ENCODE results near the gene SLC13A2. TPM values are rescaled to one million over a fixed set of nuclear protein-coding genes. Genes with fewer than 3 reads are reported as not detected.

SLC13A2 gene
- total RNA-seq, 1 experiment from 2014 or later = not detected

GRCh38 chr17:28477928-28478327 lies 4.5 kb downstream of the SLC13A2 start:
- Histone ChIP-seq H3K36me3 (ENCODE audit: control insufficient read depth, insufficient read depth, low read length) (no peaks in the 10 kb centered on the region), H3K9me3 (ENCODE audit: control insufficient read depth, insufficient read depth, low read depth, low read length) (no peaks in the 10 kb centered on the region), H3K4me1 (ENCODE audit: control insufficient read depth, insufficient read depth, low read length) (no peaks in the 10 kb centered on the region), H3K4me3 (ENCODE audit: low read depth in 2 of 2, low read length in 2 of 2) (no peak overlapping the region), H3K27me3 (ENCODE audit: control insufficient read depth, insufficient read depth, low read length) (no peaks in the 10 kb centered on the region), H3K27ac (ENCODE audit: low read length) (no peak overlapping the region)
- DNase-seq (ENCODE audit: low read depth, low spot score) = no peak
- POLR2A ChIA-PET = interaction anchor here (0.5 kb wide), 1 partner anchor 9 kb away, joined by 3 read pairs; no protein-coding TSS in a partner anchor
- intact Hi-C loops (cut with micrococcal nuclease; ENCODE audit: unreplicated experiment) (no loop called here), in situ Hi-C loops (cut with HindIII; ENCODE audit: low pct_unique_long_range_greater_than_20kb, low sequenced_read_pairs) (no loop called here)
- BruUV-seq (replicated peaks) = no TSS peak
- TF ChIP-seq SIN3A (IDR thresholded peaks at IDR 0.05; ENCODE audit: borderline replicate concordance, insufficient read depth, low read depth, low read length) = no peak
- no peak for TF ChIP-seq CTCF (IDR thresholded peaks at IDR 0.05)
- no peak for TF ChIP-seq REST (IDR thresholded peaks at IDR 0.05; ENCODE audit: insufficient read depth in 1 of 2, low read depth in 2 of 2, low read length in 1 of 2)
- no peak for TF ChIP-seq POLR2AphosphoS5 (IDR thresholded peaks at IDR 0.05; ENCODE audit: low read depth, low read length)
- TF ChIP-seq TCF7L2 (IDR thresholded peaks at IDR 0.05; ENCODE audit: low read depth, low read length) = no peak
- CTCF ChIA-PET = no interaction called here
- ATAC-seq = no peak

- POLR2A ChIA-PET = interaction anchor here (0.5 kb wide), 1 partner anchor 10 kb away, joined by 3 read pairs; no protein-coding TSS in a partner anchor
These were observed 5.5 kb downstream of the SLC13A2 start for GRCh38 chr17:28478712-28479615.

GRCh38 chr17:28480278-28480677 lies 6.8 kb downstream of the SLC13A2 start:
- ChIA-PET CTCF (no interaction called here), POLR2A (interaction anchor here (0.6 kb wide), 1 partner anchor 111 kb away, joined by 3 read pairs; no protein-coding TSS in a partner anchor)

More at GRCh38 chr17:28478712-28479615, 5.5 kb downstream of the SLC13A2 start:
- intact Hi-C loops (cut with micrococcal nuclease; ENCODE audit: unreplicated experiment) = no loop called here
- Histone ChIP-seq H3K4me1 (ENCODE audit: control insufficient read depth, insufficient read depth, low read length) (no peaks in the 10 kb centered on the region), H3K36me3 (ENCODE audit: control insufficient read depth, insufficient read depth, low read length) (no peaks in the 10 kb centered on the region), H3K9me3 (ENCODE audit: control insufficient read depth, insufficient read depth, low read depth, low read length) (no peaks in the 10 kb centered on the region), H3K27ac (ENCODE audit: low read length) (no peak overlapping the region), H3K27me3 (ENCODE audit: control insufficient read depth, insufficient read depth, low read length) (no peaks in the 10 kb centered on the region), H3K4me3 (ENCODE audit: low read depth in 2 of 2, low read length in 2 of 2) (no peak overlapping the region)
- CTCF ChIA-PET = no interaction called here
- DNase-seq (ENCODE audit: low read depth, low spot score) = no peak
- in situ Hi-C loops (cut with HindIII; ENCODE audit: low pct_unique_long_range_greater_than_20kb, low sequenced_read_pairs) = no loop called here
- ATAC-seq = no peak
- no TSS peak for BruUV-seq (replicated peaks)
- TF ChIP-seq TCF7L2 (IDR thresholded peaks at IDR 0.05; ENCODE audit: low read depth, low read length) = no peak

More at GRCh38 chr17:28480278-28480677, 6.8 kb downstream of the SLC13A2 start:
- Histone ChIP-seq H3K36me3 (ENCODE audit: control insufficient read depth, insufficient read depth, low read length) (no peaks in the 10 kb centered on the region), H3K9me3 (ENCODE audit: control insufficient read depth, insufficient read depth, low read depth, low read length) (no peaks in the 10 kb centered on the region), H3K4me3 (ENCODE audit: low read depth in 2 of 2, low read length in 2 of 2) (no peak overlapping the region), H3K27me3 (ENCODE audit: control insufficient read depth, insufficient read depth, low read length) (no peaks in the 10 kb centered on the region), H3K4me1 (ENCODE audit: control insufficient read depth, insufficient read depth, low read length) (no peaks in the 10 kb centered on the region), H3K27ac (ENCODE audit: low read length) (no peak overlapping the region)
- BruUV-seq (replicated peaks) = no TSS peak
- no peak for TF ChIP-seq POLR2AphosphoS5 (IDR thresholded peaks at IDR 0.05; ENCODE audit: low read depth, low read length)
- TF ChIP-seq CTCF (IDR thresholded peaks at IDR 0.05) = no peak
- DNase-seq (ENCODE audit: low read depth, low spot score) = no peak
- in situ Hi-C loops (cut with HindIII; ENCODE audit: low pct_unique_long_range_greater_than_20kb, low sequenced_read_pairs) (no loop called here), intact Hi-C loops (cut with micrococcal nuclease; ENCODE audit: unreplicated experiment) (no loop called here)
- ATAC-seq = no peak
